T47D (cell line): ENCODE data around the gene ANKRD34C.
A peak's percentile ranks its signal among the peaks of the same experiment; 100 is the strongest.

ENCODE experiments used
- DNase-seq, 2 experiments: peaks; one replicate each; pipeline versions ENCODE4 v3.0.0 to v3.0.0-alpha.2; 2011 to 2012; ENCODE audit warnings: low read depth in 1 of 2, low spot score in 1 of 2
- JUND ChIP-seq: IDR thresholded peaks from 2 replicates; pipeline ENCODE4 v1.6.1; 2012; ENCODE audit warnings: low read depth
- in situ Hi-C: cut with HindIII; loops from 2 replicates; pipeline ENCODE4 v1.10.0; 2016; ENCODE audit warnings: low sequenced_read_pairs, low pct_unique_long_range_greater_than_20kb

The ANKRD34C gene

GRCh38 chr15:79282371-79283251 lies at the start of gene ANKRD34C:
TSS of gene ANKRD34C (plus strand) at chr15:79282722. CDS start at chr15:79293285, 10,563 bp downstream.
- no peak for DNase-seq
- in situ Hi-C loops: no loop called here
- no peak for TF ChIP-seq JUND

GRCh38 chr15:79233236-79233635 lies 49.3 kb upstream of the ANKRD34C start:
- TF ChIP-seq JUND: no peak
- in situ Hi-C loops: no loop called here

GRCh38 chr15:79240036-79240435 lies 42.5 kb upstream of the ANKRD34C start:
- in situ Hi-C loops: no loop called here
- no peak for TF ChIP-seq JUND
- DNase-seq: no peak

More at GRCh38 chr15:79233236-79233635, 49.3 kb upstream of the ANKRD34C start:
- no peak for DNase-seq

DNA sequence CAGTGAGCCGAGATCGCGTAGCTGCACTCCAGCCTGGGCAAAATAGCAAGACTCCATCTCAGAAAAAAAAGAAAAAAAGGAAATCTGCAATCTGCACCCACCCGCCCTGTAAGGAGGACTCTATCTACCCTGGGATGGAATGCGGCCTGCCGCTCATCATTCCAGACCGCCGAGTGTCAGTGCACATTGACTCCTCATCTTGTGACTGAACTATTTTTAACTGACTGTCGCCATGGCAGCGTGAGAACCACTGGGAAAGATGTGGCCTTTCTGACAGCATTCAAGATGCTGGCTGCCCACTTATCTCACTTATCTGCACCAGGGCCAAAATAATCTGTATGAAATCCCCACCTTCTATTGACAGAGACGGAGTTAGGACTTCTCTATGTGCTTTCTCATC lies 38.8 kb upstream of the ANKRD34C start:
- no peak for TF ChIP-seq JUND
- in situ Hi-C loops: no loop called here
- DNase-seq: no peak

GRCh38 chr15:79244876-79245275 lies 37.6 kb upstream of the ANKRD34C start:
- TF ChIP-seq JUND: no peak
- in situ Hi-C loops: no loop called here
- no peak for DNase-seq

DNA sequence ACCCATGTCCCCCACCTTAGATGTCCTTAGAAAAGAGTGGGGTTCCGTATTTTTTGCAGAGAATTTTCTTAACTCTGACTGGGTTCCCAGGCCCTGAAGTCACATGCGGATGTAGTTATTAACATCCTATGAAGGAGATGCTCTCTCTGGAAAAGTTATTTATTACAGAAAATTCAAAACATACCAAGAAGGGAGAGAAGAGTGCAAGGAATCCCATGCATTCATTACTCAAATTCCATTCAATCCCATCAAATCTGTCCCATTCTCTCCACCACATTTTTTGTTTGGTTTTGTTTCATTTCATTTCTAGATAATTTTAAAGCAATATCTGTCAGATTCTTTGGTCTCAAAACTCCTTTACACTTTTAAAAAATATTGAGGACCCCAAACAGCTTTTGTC lies 34.3 kb upstream of the ANKRD34C start:
- in situ Hi-C loops: no loop called here
- no peak for DNase-seq
- no peak for TF ChIP-seq JUND

DNA sequence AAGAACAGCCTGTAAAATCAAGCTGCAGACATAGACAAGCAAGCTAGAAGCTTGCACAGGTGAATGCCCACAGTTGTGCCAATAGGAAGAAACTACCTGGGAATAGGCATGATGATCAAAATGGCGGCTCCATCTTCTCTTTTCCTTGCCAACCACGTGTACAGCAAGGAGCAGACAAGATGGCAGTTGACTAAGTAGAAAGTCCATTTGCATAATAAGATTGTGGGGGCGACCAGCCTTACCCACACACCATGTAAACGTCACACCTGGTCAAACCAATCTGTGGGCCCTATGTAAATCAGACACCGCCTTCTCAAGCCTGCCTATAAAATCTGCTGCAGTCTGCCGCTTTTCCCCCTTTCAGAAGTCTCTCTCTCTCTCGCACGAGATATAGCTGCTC lies 25.1 kb upstream of the ANKRD34C start:
- in situ Hi-C loops: no loop called here
- DNase-seq: peak in 1 of 2 experiments; percentile 49

GRCh38 chr15:79261836-79262235 lies 20.7 kb upstream of the ANKRD34C start:
- TF ChIP-seq JUND: no peak
- in situ Hi-C loops: no loop called here
- no peak for DNase-seq

More for the DNA sequence above, 25.1 kb upstream of the ANKRD34C start:
- no peak for TF ChIP-seq JUND

- TF ChIP-seq JUND: no peak
- no peak for DNase-seq
- in situ Hi-C loops: no loop called here
These were observed 17.4 kb upstream of the ANKRD34C start for GRCh38 chr15:79265167-79265566.

- in situ Hi-C loops: no loop called here
- DNase-seq: no peak
- no peak for TF ChIP-seq JUND
These were observed 16.4 kb upstream of the ANKRD34C start for GRCh38 chr15:79265987-79266579.

DNA sequence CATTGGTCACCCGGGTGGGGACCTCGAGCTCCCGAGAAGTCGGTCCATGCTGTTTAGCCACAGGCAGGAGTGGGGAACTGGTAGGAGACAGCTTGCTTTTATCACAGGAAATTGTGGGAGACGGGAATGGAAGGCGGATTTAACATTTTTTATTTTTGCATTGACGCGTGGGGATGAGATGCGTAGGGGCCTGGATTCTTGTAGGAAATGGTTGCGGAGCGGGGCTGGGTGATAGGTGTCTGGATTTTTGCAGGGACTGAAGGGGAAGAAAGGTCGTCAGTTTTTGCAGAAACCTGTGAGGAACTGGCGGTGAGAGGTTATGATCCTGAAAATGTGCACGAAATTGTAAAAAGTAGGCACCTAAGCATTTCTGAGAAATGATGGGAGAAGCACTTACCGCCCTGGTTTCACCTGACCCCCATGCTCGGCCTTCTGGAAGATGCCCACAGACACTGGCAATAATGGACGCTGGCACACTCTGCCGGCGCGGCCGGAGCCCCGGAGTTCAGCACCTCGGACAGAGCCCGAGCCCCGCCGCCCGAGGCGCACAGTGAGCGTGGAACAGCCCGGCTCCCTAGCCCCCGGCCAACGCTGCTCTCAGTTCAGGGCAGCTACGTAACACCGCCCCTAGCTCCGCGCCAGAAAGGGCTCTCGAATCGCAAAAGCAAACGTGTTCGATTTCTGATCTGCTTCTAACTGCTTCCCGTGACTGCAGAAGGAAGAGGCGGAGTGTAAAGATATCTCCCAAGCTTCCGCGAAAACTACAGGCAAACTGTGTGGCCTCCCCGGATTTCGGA lies 928 bp downstream of the ANKRD34C start:
- TF ChIP-seq JUND: no peak
- in situ Hi-C loops: no loop called here
- peak; percentile 69 to 79 for DNase-seq

DNA sequence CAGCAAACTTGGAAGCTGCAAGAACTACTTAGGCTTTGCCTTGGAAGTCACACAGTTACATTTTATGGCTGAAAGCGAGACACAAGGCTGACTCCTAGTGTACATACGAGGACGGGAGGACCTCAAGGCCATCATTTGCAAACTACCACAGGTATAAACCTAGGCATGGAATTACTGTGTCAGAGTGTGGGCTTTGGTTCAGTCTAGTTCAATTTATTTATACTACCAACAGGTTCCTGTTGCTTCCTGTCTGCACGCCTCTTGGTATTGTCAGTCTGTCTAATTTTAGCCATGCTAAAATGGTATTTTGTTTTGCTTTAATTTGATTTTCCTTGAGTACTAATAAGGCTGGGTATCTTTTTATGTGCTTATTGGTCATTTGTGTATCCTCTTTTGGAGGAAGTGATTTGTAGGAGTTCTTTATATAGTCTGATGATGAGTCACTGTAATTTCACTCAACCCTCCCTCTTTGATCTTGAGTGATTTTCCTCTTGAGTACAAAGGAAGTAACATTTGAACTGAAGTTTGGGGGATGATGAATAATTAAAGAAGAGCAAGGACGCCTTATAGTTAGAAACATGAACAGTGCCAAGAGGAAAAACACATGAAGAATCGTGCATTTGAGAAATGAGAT lies 8.2 kb downstream of the ANKRD34C start:
- no peak for DNase-seq
- no peak for TF ChIP-seq JUND
- in situ Hi-C loops: no loop called here
